HL-60 (cell line): ENCODE results near the gene REM1.
"Not testable (repeated sequence)": the region's sequence is repeated elsewhere in the genome, so short reads cannot be mapped to it uniquely, and the experiment has no call there.

Experiments used
- DNase-seq, 2 experiments: peaks; one replicate each; pipeline ENCODE4 v3.0.0-alpha.2; 2010 to 2020; ENCODE audit warnings: low read depth in 1 of 2, low spot score in 1 of 2
- H3K27ac ChIP-seq: fragments of 250-450 bp; sonication (Bioruptor Pico); replicated peaks from 2 replicates; pipeline ENCODE4 v1.5.1; 2020; ENCODE audit warnings: mild to moderate bottlenecking, moderate library complexity
- H3K27me3 ChIP-seq: fragments of 250-450 bp; sonication (Bioruptor Pico); 2 replicates; pipeline ENCODE4 v1.5.1; 2021; ENCODE audit warnings: mild to moderate bottlenecking, moderate library complexity; ENCODE audit not compliant: insufficient read depth, poor library complexity, severe bottlenecking
- H3K4me3 ChIP-seq: replicated peaks from 2 replicates; pipeline ENCODE4 v1.5.1; 2011; ENCODE audit warnings: mild to moderate bottlenecking, control low read depth, low read length; ENCODE audit not compliant: insufficient read depth
- GABPA ChIP-seq: IDR thresholded peaks from 2 replicates; pipeline ENCODE4 v1.6.1; 2012; ENCODE audit warnings: low read depth
- POLR2AphosphoS5 ChIP-seq: IDR thresholded peaks from 2 replicates; pipeline ENCODE4 v1.6.1; 2012; ENCODE audit warnings: low read depth
- SPI1 ChIP-seq: IDR thresholded peaks from 2 replicates; pipeline ENCODE4 v1.6.1; 2012; ENCODE audit warnings: low read depth, mild to moderate bottlenecking, borderline replicate concordance
- TF ChIP-seq, protein P1 (sequence below): IDR thresholded peaks from 2 replicates; pipeline ENCODE4 v1.6.1; 2012; ENCODE audit warnings: low read depth; ENCODE audit not compliant: insufficient replicate concordance
- TF ChIP-seq, protein P2 (sequence below): IDR thresholded peaks from one replicate; pipeline ENCODE4 v1.5.1; 2011; ENCODE audit warnings: low read length, control low read depth, inconsistent platforms; ENCODE audit not compliant: insufficient read depth

The REM1 gene

DNA sequence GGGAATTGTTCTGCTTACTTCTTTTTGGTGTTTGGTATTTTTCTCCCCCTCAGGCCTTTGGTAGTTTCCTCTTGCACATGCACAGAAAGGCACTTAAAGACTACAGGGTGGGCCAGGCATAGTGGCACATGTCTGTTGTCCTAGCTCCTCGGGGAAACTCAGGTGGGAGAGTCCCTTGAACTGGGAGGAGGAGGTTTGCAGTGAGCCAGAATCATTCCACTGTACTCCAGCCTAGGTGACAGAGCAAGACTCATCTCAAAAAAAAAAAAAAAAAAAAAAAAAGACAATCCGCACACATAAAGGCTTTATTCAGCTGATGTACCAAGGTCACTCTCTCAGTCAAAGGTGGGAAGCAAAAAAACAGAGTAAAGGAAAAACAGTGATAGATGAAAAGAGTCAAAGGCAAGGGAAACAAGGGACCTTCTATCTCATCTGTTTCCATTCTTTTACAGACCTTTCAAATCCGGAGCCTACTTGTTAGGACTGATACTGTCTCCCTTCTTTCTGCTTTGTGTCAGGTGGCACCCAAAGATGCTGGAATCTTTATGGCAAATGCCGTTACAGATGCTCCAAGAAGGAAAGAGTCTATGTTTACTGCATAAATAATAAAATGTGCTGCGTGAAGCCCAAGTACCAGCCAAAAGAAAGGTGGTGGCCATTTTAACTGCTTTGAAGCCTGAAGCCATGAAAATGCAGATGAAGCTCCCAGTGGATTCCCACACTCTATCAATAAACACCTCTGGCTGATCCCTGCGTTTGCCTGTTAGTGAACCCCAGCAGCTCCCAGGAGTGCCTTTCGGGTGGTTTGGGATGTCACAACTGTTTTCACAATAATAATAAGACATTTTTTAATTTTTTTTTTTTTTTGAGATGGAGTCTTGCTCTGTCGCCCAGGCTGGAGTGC is 25.3 kb upstream of the REM1 start:
- TF ChIP-seq, protein P1, sequence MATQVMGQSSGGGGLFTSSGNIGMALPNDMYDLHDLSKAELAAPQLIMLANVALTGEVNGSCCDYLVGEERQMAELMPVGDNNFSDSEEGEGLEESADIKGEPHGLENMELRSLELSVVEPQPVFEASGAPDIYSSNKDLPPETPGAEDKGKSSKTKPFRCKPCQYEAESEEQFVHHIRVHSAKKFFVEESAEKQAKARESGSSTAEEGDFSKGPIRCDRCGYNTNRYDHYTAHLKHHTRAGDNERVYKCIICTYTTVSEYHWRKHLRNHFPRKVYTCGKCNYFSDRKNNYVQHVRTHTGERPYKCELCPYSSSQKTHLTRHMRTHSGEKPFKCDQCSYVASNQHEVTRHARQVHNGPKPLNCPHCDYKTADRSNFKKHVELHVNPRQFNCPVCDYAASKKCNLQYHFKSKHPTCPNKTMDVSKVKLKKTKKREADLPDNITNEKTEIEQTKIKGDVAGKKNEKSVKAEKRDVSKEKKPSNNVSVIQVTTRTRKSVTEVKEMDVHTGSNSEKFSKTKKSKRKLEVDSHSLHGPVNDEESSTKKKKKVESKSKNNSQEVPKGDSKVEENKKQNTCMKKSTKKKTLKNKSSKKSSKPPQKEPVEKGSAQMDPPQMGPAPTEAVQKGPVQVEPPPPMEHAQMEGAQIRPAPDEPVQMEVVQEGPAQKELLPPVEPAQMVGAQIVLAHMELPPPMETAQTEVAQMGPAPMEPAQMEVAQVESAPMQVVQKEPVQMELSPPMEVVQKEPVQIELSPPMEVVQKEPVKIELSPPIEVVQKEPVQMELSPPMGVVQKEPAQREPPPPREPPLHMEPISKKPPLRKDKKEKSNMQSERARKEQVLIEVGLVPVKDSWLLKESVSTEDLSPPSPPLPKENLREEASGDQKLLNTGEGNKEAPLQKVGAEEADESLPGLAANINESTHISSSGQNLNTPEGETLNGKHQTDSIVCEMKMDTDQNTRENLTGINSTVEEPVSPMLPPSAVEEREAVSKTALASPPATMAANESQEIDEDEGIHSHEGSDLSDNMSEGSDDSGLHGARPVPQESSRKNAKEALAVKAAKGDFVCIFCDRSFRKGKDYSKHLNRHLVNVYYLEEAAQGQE = no peak
- TF ChIP-seq GABPA (no peak), POLR2AphosphoS5 (no peak), SPI1 (no peak)
- TF ChIP-seq, protein P2, sequence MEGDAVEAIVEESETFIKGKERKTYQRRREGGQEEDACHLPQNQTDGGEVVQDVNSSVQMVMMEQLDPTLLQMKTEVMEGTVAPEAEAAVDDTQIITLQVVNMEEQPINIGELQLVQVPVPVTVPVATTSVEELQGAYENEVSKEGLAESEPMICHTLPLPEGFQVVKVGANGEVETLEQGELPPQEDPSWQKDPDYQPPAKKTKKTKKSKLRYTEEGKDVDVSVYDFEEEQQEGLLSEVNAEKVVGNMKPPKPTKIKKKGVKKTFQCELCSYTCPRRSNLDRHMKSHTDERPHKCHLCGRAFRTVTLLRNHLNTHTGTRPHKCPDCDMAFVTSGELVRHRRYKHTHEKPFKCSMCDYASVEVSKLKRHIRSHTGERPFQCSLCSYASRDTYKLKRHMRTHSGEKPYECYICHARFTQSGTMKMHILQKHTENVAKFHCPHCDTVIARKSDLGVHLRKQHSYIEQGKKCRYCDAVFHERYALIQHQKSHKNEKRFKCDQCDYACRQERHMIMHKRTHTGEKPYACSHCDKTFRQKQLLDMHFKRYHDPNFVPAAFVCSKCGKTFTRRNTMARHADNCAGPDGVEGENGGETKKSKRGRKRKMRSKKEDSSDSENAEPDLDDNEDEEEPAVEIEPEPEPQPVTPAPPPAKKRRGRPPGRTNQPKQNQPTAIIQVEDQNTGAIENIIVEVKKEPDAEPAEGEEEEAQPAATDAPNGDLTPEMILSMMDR = no peak
- no peaks in the 10 kb centered on the region for H3K27me3 ChIP-seq
- no peak for DNase-seq

DNA sequence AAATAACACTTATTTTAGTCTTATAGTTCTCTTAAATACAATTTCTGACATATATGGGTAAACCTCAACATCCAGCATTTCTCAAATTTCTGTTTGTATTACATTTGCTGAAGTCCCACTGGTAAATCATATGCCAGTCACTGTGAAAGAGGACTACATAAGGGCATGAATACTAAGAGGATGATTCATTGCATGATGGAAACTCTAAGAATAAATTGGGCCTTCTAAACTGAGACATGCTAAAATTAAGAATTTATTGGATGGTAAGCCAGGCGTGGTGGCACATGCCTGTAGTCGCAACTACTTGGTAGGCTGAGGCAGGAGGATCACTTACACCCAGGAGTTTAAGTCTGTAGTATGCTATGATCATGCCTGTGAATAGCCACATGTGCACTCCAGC is 22.5 kb upstream of the REM1 start:
- TF ChIP-seq GABPA (no peak), SPI1 (no peak), POLR2AphosphoS5 (no peak)
- TF ChIP-seq, protein P1 = no peak
- TF ChIP-seq, protein P2 = no peak

More for the DNA sequence above, 25.3 kb upstream of the REM1 start:
- no peak overlapping the region for H3K27ac ChIP-seq
- H3K4me3 ChIP-seq = no peak overlapping the region

DNA sequence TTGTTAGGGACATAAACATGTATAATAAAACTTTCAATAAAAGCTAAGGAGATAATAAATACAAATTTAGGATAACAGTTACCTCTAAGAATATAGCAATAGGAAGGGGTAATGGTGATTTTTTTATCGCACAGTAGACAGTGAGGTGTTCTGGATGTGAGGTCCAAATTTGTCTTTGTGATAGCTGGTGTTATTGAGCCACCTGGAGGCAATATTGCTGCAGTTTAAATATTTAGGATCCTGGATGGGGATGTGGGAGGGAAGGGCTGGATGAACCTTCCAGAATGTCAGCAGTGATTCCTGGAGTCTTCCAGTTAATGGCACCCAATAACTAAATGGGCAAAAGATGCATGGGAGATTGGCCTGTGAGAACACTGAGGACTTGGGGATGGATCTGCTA is 20.7 kb upstream of the REM1 start:
- Histone ChIP-seq H3K27me3 (no peaks in the 10 kb centered on the region), H3K27ac (no peak overlapping the region), H3K4me3 (no peak overlapping the region)
- DNase-seq = no peak
- no peak for TF ChIP-seq GABPA
- TF ChIP-seq POLR2AphosphoS5 = no peak
- no peak for TF ChIP-seq SPI1
- TF ChIP-seq, protein P1 = no peak
- TF ChIP-seq, protein P2 = no peak

More for the DNA sequence above, 22.5 kb upstream of the REM1 start:
- Histone ChIP-seq H3K27ac (no peak overlapping the region), H3K4me3 (no peak overlapping the region), H3K27me3 (no peaks in the 10 kb centered on the region)
- no peak for DNase-seq

DNA sequence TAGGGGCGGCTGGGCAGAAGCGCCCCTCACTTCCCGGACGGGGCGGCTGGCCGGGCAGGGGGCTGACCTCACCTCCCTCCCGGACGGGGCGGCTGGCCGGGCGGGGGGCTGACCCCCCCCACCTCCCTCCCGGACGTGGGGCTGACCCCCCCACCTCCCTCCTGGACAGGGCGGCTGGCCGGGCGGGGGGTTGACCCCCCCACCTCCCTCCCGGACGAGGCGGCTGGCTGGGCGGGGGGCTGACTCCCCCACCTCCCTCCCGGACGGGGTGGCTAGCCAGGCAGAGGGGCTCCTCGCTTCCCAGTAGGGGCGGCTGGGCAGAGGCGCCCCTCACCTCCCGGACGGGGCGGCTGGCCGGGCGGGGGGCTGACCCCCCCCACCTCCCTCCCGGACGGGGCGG is 4.1 kb upstream of the REM1 start:
- not testable (repeated sequence) for H3K4me3 ChIP-seq, H3K27ac ChIP-seq, DNase-seq
- H3K27me3 ChIP-seq = peaks cover 14% of the 10 kb centered on the region
